HCT116 (cell line): Measurements from ENCODE around the gene LPAR1. TPM values are rescaled to one million over a fixed set of nuclear protein-coding genes. Genes with fewer than 3 reads are reported as not detected.

Experiments used
- ATAC-seq: fragments of 200-7000 bp; cut with Tn5 transposase; 2 replicates; pipeline ENCODE4 v1.9.1; 2020; ENCODE audit warnings: mild to moderate bottlenecking, moderate library complexity
- BruUV-seq: library from RNA; stranded (reverse); fragments of 400-500 nt; replicated peaks from 2 replicates; lab custom pipeline; 2021; lab: Mats Ljungman, UMichigan
- CTCF ChIA-PET: fragments of 300-600 bp; sonication (Branson Sonifier 250); formaldehyde crosslinking; loops from one replicate; lab custom pipeline; 2021; ENCODE audit warnings: antibody characterized with exemption; lab: Charles Lee
- POLR2A ChIA-PET: fragments of 300-600, 350-600 bp; sonication (Branson Sonifier 250); formaldehyde crosslinking; loops from one replicate; lab custom pipeline; 2021; ENCODE audit warnings: antibody characterized with exemption; lab: Charles Lee
- RAD21 ChIA-PET, 2 experiments: fragments of 300-600 bp; sonication (Branson Sonifier 250); formaldehyde crosslinking; loops; one replicate each; lab custom pipeline; 2023; ENCODE audit warnings: low total read pairs in 2 of 2; ENCODE audit not compliant: uncharacterized antibody in 2 of 2, unreplicated experiment in 2 of 2, low non-redundant PET in 1 of 2; lab: Charles Lee
- DNase-seq: peaks from one replicate; pipeline ENCODE4 v3.0.0-alpha.2; 2010; ENCODE audit warnings: low read depth, low spot score
- H2AFZ ChIP-seq: fragments of 200-600 bp; shearing (Covaris generic), sonication (generic); 2 replicates; pipeline ENCODE4 v1.6.1; 2017; ENCODE audit warnings: low read depth, mixed run types, mixed read lengths, antibody characterized with exemption, low read length; ENCODE audit not compliant: poor library complexity, severe bottlenecking
- H3K27ac ChIP-seq: 2 replicates; pipeline ENCODE4 v1.5.1; 2012; ENCODE audit warnings: low read depth, low read length
- H3K27me3 ChIP-seq: fragments of 200-600 bp; sonication (generic); 2 replicates; pipeline ENCODE4 v1.6.1; 2016; ENCODE audit warnings: mixed run types, low read length, mixed read lengths; ENCODE audit not compliant: insufficient read depth
- H3K36me3 ChIP-seq, 2 experiments: fragments of 200-500 bp in 1 of 2; fragments of 200-600 bp in 1 of 2; sonication (Bioruptor generic) in 1 of 2; sonication (generic) in 1 of 2; 2 replicates each; pipeline versions ENCODE4 v1.5.1 to v1.6.1; 2014 to 2016; ENCODE audit warnings: low read length in 2 of 2, inconsistent platforms in 1 of 2, mixed read lengths in 1 of 2, mixed run types in 1 of 2; ENCODE audit not compliant: insufficient read depth in 2 of 2, control insufficient read depth in 1 of 2
- H3K4me1 ChIP-seq, 2 experiments: fragments of 200-600 bp in 1 of 2; sonication (generic) in 1 of 2; 2 replicates each; pipeline versions ENCODE4 v1.5.1 to v1.6.1; 2012 to 2017; ENCODE audit warnings: low read length in 2 of 2, inconsistent platforms in 1 of 2, mild to moderate bottlenecking in 1 of 2, mixed read lengths in 1 of 2, mixed run types in 1 of 2, moderate library complexity in 1 of 2; ENCODE audit not compliant: insufficient read depth in 2 of 2, control insufficient read depth in 1 of 2
- H3K4me2 ChIP-seq: fragments of 200-600 bp; sonication (generic); 2 replicates; pipeline ENCODE4 v1.6.1; 2017; ENCODE audit warnings: mixed run types, low read length, mixed read lengths
- H3K4me3 ChIP-seq, 2 experiments: fragments of 200-600 bp in 1 of 2; sonication (generic) in 1 of 2; replicated peaks in 1 of 2; 2 replicates each; pipeline ENCODE4 v1.5.1; 2011 to 2016; ENCODE audit warnings: low read length in 2 of 2, control low read depth in 1 of 2, low read depth in 1 of 2, mild to moderate bottlenecking in 1 of 2, mixed read lengths in 1 of 2, mixed run types in 1 of 2
- H3K79me2 ChIP-seq: fragments of 200-600 bp; sonication (generic); 2 replicates; pipeline ENCODE4 v1.6.1; 2017; ENCODE audit warnings: mild to moderate bottlenecking, mixed run types, low read length, moderate library complexity, mixed read lengths; ENCODE audit not compliant: insufficient read depth
- H3K9ac ChIP-seq: fragments of 200-600 bp; sonication (generic); 2 replicates; pipeline ENCODE4 v1.6.1; 2016; ENCODE audit warnings: low read length, mixed read lengths
- H3K9me2 ChIP-seq: fragments of 200-600 bp; sonication (generic), shearing (Covaris generic); 2 replicates; pipeline ENCODE4 v1.6.1; 2017; ENCODE audit warnings: mixed run types, mild to moderate bottlenecking, moderate library complexity; ENCODE audit not compliant: insufficient read depth
- H3K9me3 ChIP-seq, 2 experiments: fragments of 200-500 bp in 1 of 2; fragments of 200-600 bp in 1 of 2; sonication (Bioruptor generic) in 1 of 2; sonication (generic) in 1 of 2; 2 replicates each; pipeline ENCODE4 v1.6.1; 2014 to 2017; ENCODE audit warnings: low read length in 2 of 2, mixed read lengths in 2 of 2, inconsistent platforms in 1 of 2, low read depth in 1 of 2, mild to moderate bottlenecking in 1 of 2, mixed run types in 1 of 2, moderate library complexity in 1 of 2; ENCODE audit not compliant: control insufficient read depth in 1 of 2, insufficient read depth in 1 of 2
- H4K20me1 ChIP-seq: fragments of 200-600 bp; sonication (generic), shearing (Covaris generic); 2 replicates; pipeline ENCODE4 v1.6.1; 2017; ENCODE audit warnings: mixed run types, mild to moderate bottlenecking, moderate library complexity; ENCODE audit not compliant: insufficient read depth
- CBX3 ChIP-seq: IDR thresholded peaks from 2 replicates; pipeline ENCODE4 v1.6.1; 2012; ENCODE audit warnings: low read depth
- CEBPB ChIP-seq: IDR thresholded peaks from 2 replicates; pipeline ENCODE4 v1.6.1; 2012; ENCODE audit warnings: low read depth
- EZH2 ChIP-seq: fragments of 200-600 bp; sonication (generic); IDR thresholded peaks from 2 replicates; pipeline ENCODE4 v1.6.1; 2017; ENCODE audit warnings: antibody characterized with exemption, mixed run types
- EZH2phosphoT487 ChIP-seq: fragments of 200-600 bp; IDR thresholded peaks from 2 replicates; pipeline ENCODE4 v1.6.1; 2018; ENCODE audit warnings: antibody characterized with exemption, borderline replicate concordance
- POLR2A ChIP-seq: IDR thresholded peaks from 2 replicates; pipeline ENCODE4 v1.7.0; 2011; ENCODE audit warnings: borderline replicate concordance; ENCODE audit not compliant: insufficient read depth, insufficient read length; ENCODE audit errors: extremely low read depth
- SP1 ChIP-seq: IDR thresholded peaks from 2 replicates; pipeline ENCODE4 v1.6.1; 2012; ENCODE audit warnings: low read depth
- ZFX ChIP-seq: fragments of 450-650 bp; IDR thresholded peaks from 2 replicates; pipeline ENCODE4 v1.6.1; 2017
- ZNF274 ChIP-seq: fragments of 200-500 bp; sonication (Bioruptor generic); IDR thresholded peaks from 2 replicates; pipeline ENCODE4 v1.6.1; 2014; ENCODE audit warnings: mild to moderate bottlenecking, low read depth, low read length, inconsistent platforms
- intact Hi-C: fragments of 100-400 bp; cut with micrococcal nuclease; formaldehyde crosslinking; loops from 2 replicates; pipeline ENCODE4 v1.10.0; 2022
- total RNA-seq: library from RNA; stranded (reverse); gene quantifications from one replicate; pipeline ENCODE4 v1.2.1, GENCODE V29; 2021; ENCODE audit not compliant: unreplicated experiment
- TF ChIP-seq, protein P1 (sequence below): IDR thresholded peaks from 2 replicates; pipeline ENCODE4 v1.6.1; 2012; ENCODE audit warnings: low read depth
- TF ChIP-seq, protein P2 (sequence below): IDR thresholded peaks from 2 replicates; pipeline ENCODE4 v1.6.1; 2012
- TF ChIP-seq, protein P3 (sequence below), 3 experiments: fragments of 200-600 bp in 1 of 3; sonication (generic) in 1 of 3; IDR thresholded peaks in 2 of 3; conservative IDR thresholded peaks in 1 of 3; 2 replicates each; pipeline ENCODE4 v1.5.1; 2012 to 2017; ENCODE audit warnings: low read depth in 2 of 3, low read length in 2 of 3, antibody characterized with exemption in 1 of 3, borderline replicate concordance in 1 of 3, control low read depth in 1 of 3, mild to moderate bottlenecking in 1 of 3, mixed read lengths in 1 of 3, mixed run types in 1 of 3, moderate library complexity in 1 of 3; ENCODE audit not compliant: insufficient read depth in 1 of 3

LPAR1 gene
- total RNA-seq, 1 experiment from 2014 or later: 7.4 TPM

DNA sequence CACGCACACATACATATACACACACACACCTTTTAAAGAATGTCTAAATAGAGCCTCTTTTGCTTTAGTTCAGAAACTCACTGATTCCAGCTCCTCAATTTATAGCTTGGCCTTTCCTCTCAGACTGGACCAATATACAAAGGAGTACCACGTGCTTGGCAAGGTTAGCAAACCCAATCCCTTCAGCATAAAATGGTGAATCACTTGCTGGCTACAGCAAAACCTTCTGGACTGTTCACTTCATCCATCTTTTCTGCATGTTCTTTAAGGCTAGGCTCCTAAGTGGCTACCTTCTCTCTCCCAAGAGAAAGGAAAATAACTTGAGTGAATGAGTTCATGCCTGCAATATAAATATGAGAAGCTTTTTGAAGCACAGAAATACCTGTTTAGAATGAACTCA lies 109.7 kb downstream of the LPAR1 start (continued):
- TF ChIP-seq, protein P1, sequence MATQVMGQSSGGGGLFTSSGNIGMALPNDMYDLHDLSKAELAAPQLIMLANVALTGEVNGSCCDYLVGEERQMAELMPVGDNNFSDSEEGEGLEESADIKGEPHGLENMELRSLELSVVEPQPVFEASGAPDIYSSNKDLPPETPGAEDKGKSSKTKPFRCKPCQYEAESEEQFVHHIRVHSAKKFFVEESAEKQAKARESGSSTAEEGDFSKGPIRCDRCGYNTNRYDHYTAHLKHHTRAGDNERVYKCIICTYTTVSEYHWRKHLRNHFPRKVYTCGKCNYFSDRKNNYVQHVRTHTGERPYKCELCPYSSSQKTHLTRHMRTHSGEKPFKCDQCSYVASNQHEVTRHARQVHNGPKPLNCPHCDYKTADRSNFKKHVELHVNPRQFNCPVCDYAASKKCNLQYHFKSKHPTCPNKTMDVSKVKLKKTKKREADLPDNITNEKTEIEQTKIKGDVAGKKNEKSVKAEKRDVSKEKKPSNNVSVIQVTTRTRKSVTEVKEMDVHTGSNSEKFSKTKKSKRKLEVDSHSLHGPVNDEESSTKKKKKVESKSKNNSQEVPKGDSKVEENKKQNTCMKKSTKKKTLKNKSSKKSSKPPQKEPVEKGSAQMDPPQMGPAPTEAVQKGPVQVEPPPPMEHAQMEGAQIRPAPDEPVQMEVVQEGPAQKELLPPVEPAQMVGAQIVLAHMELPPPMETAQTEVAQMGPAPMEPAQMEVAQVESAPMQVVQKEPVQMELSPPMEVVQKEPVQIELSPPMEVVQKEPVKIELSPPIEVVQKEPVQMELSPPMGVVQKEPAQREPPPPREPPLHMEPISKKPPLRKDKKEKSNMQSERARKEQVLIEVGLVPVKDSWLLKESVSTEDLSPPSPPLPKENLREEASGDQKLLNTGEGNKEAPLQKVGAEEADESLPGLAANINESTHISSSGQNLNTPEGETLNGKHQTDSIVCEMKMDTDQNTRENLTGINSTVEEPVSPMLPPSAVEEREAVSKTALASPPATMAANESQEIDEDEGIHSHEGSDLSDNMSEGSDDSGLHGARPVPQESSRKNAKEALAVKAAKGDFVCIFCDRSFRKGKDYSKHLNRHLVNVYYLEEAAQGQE: no peak
- TF ChIP-seq CBX3 (no peak), ZFX (no peak), SP1 (no peak), EZH2 (no peak)
- TF ChIP-seq, protein P2, sequence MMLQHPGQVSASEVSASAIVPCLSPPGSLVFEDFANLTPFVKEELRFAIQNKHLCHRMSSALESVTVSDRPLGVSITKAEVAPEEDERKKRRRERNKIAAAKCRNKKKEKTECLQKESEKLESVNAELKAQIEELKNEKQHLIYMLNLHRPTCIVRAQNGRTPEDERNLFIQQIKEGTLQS: no peak
- TF ChIP-seq, protein P3, sequence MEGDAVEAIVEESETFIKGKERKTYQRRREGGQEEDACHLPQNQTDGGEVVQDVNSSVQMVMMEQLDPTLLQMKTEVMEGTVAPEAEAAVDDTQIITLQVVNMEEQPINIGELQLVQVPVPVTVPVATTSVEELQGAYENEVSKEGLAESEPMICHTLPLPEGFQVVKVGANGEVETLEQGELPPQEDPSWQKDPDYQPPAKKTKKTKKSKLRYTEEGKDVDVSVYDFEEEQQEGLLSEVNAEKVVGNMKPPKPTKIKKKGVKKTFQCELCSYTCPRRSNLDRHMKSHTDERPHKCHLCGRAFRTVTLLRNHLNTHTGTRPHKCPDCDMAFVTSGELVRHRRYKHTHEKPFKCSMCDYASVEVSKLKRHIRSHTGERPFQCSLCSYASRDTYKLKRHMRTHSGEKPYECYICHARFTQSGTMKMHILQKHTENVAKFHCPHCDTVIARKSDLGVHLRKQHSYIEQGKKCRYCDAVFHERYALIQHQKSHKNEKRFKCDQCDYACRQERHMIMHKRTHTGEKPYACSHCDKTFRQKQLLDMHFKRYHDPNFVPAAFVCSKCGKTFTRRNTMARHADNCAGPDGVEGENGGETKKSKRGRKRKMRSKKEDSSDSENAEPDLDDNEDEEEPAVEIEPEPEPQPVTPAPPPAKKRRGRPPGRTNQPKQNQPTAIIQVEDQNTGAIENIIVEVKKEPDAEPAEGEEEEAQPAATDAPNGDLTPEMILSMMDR (IDR thresholded peaks at IDR 0.05 in 2 of 3, conservative IDR thresholded peaks at IDR 0.05 in 1 of 3; ENCODE audit: borderline replicate concordance in 1 of 3, insufficient read depth in 1 of 3, low read depth in 2 of 3, low read length in 2 of 3): no peak

DNA sequence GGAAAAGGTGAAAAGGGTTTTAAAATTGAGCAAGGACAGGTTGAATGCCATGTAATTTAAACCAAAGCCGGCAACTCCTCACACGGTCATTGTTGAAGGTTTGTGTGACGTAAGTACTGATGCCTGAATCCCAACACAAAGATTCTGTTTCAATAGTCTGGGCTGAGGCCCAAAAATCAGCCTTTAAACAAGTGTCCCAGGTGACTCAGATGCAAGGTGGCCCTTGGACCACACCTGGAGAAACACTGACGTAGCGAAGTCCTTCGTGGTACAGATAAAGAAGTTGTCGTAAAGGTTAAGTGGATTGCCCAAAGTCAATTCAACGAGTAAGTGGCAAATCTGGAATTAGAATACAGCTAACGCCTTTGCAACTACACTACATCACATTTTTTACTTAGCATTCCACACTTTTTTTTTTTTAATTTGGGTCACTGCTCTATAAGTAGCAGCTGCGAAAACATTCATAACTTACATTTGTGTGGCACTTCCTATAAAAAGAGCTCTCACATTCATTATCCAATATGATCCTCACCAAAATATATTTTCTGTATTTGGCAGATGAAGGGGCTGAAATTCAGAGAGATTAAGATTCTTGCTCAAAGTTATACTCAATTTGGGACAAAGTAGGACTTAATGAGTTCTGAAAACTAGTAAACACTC lies 111.3 kb downstream of the LPAR1 start:
- ATAC-seq (no peak), DNase-seq (no peak)
- no peaks in the 10 kb centered on the region for H3K9me3 ChIP-seq
- H3K79me2 ChIP-seq: no peaks in the 10 kb centered on the region
- BruUV-seq: no TSS peak
- H3K9me2 ChIP-seq: no peaks in the 10 kb centered on the region
- H3K9ac ChIP-seq: no peak overlapping the region
- TF ChIP-seq, protein P1: no peak
- TF ChIP-seq EZH2phosphoT487 (no peak), CBX3 (no peak), ZFX (no peak), SP1 (no peak), POLR2A (no peak), ZNF274 (no peak), CEBPB (no peak)
- peaks cover 0 to 3% of the 10 kb centered on the region in 2 experiments; a peak in 1 of 4 replicates for H3K4me1 ChIP-seq
- H3K36me3 ChIP-seq: no peaks in the 10 kb centered on the region
- no peak overlapping the region for H3K27ac ChIP-seq
- CTCF ChIA-PET: no interaction called here
- no peak overlapping the region for H3K4me2 ChIP-seq
- H3K27me3 ChIP-seq: no peaks in the 10 kb centered on the region
- intact Hi-C loops: no loop called here
- POLR2A ChIA-PET: no interaction called here
- RAD21 ChIA-PET: no interaction called here
- no peak overlapping the region for H3K4me3 ChIP-seq
- H2AFZ ChIP-seq: no peak overlapping the region
- H4K20me1 ChIP-seq: no peaks in the 10 kb centered on the region
